Posterior cingulate gyrus (tissue), 11 donors: ENCODE data around the gene SOX13.

Source experiments
- DNase-seq, 10 donors: peaks; one replicate each; pipeline versions ENCODE4 v3.0.0 to v3.0.0-alpha.2; 2020 to 2021; ENCODE audit warnings: mixed read lengths in 3 of 10
- intact Hi-C: fragments of 100-400 bp; cut with DNase I; formaldehyde crosslinking; loops from one replicate; pipeline ENCODE4 v1.15.1; 2023

The SOX13 gene

GRCh38 chr1:204126956-204127355 lies 54.0 kb downstream of the SOX13 start:
- intact Hi-C loops, result loop anchor here (1.0 to 5.0 kb wide), 3 partner anchors 55 to 266 kb away; partner anchors contain the start of genes SNRPE and SOX13
- peak in 1 of 10 donors; percentile 58 for DNase-seq

DNA sequence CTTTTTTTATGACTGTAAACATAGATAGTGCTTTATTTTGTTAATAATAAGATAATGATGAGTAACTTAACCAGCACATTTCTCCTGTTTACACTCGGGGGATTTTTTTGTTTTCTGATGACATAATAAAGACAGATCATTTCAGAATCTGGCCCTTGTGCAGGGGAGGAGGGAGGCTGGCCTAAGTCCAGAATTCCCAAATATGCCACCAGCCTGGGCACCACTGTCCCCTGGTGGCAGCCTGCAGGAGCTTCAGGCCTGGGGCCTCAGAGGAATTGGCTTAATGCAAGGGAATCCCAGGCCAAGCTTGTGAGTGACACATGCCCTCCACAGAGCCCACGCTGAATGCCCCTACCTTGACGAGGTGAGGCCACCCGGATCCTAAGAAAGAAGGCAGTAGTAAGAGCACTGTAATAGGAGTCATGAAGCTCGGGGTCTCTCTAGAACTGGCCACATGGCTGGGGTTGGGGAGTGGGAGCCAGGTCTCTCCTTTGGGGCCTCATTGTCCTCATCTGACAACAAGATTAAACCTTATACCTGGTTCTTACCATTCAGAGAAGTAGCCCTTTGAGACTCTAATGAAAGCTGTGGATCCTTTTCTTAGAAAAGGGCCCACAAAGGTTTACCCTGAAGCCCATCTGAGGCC lies 54.8 kb downstream of the SOX13 start:
- DNase-seq, result peak; percentile 36 to 93 (median 62)
- intact Hi-C loops, result loop anchor here (1.0 to 5.0 kb wide), 3 partner anchors 55 to 266 kb away; partner anchors contain the start of genes SNRPE and SOX13

DNA sequence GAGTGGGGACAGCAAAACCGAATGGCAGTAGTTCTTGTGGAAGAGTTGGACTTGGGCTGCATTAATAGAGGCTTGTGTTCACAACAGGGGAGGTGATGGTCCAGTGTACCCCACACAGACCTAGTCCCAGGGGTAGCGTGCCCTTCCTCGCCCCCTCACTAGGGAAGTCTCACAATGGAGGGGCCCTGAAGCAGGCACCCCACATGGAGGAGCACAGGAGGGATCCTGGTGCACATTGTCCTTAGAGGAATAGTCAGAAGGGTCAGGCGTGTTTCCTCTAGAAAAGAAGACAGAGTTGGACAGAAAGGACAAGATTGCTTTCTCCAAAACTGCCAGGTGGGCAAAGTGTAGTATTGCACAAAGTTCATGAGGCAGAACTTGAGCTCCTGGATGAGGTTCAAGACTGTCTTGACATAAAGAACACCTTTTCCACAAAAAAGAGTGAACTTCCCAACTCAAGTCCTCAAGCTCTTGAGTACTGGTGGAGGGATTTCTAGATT lies 55.6 kb downstream of the SOX13 start:
- peak in 1 of 10 donors; percentile 2 for DNase-seq

GRCh38 chr1:204128964-204129896 lies 56.3 kb downstream of the SOX13 start:
- peak; percentile 48 to 94 (median 68) for DNase-seq
- intact Hi-C loops, result loop anchor here (1.0 to 5.0 kb wide), 3 partner anchors 57 to 258 kb away; partner anchors contain the start of gene SOX13

More for the DNA sequence above, 55.6 kb downstream of the SOX13 start:
- intact Hi-C loops, result loop anchor here (5.0 kb wide), 2 partner anchors 56 to 131 kb away; partner anchors contain the start of gene SOX13

DNA sequence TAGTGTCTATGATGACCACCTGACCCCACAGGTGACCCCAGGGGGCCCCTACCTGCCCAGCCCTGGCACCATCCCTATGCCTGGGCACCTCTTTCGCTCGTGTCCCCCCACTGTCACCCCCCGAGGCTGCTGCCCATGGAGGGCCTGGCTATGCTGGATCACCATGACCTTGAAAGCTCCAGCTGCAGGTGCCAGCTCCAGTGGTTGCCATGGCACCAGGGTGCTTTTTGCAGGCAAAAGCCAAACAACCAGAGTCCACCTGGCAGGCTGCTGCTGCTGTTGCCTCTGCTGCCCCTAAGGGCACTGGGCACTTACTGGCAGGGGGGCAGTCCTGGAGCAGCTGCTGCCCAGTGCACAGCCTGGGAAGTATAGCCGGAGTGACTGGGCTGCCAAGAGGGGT lies 57.3 kb downstream of the SOX13 start:
- peak in 2 of 10 donors; percentile 71 to 78 for DNase-seq
- intact Hi-C loops, result no loop called here

DNA sequence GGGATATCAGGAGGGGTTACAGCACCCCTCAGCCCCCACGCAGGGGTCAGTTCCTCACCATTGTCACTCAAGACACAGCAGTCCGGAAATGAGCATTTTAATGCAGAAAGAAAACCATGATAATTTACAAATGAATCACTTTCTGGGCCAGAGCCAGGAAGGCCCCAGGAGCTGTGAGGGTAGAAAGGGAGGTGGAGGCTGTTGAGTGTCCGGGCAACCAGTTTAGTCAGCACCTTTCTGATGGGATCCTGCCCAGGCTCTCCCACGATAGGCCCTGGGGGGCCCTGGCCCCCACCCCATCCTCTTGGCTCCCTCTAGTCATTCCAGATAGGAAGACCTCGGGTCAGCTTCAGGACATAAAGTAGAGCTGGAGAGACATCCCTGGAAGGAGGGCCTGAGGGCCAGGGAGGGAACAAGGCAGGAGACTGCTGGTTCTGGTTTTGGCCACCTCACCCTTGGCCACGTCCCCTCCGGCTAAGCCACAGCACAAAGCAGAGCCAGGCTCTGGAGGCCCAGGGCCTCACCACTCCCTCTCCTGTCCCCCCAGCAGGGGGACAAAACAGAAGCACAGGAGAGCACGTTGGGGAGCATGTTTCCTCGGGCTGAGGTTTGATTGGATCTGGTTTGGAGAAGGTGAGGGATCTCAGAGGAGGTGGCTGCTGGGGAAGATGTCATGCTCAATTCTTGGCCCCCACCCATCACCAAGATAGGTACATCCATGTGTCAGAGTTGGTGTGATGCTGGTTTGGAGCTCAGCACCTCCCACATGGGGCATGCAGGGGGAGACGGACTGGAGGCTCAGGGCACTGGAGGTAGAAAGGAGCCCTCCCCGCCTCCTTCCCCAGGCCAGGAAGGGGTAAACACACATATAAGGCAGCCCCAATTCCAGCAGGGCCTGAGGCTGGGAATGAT lies 58.3 kb downstream of the SOX13 start:
- intact Hi-C loops, result no loop called here
- DNase-seq, result peak in 1 of 10 donors; percentile 42

- DNase-seq, result peak in 1 of 10 donors; percentile 16
- intact Hi-C loops, result no loop called here
Observed at GRCh38 chr1:204131978-204132377, 59.1 kb downstream of the SOX13 start.

GRCh38 chr1:204132718-204133117 lies 59.8 kb downstream of the SOX13 start:
- intact Hi-C loops, result no loop called here
- DNase-seq, result no peak

DNA sequence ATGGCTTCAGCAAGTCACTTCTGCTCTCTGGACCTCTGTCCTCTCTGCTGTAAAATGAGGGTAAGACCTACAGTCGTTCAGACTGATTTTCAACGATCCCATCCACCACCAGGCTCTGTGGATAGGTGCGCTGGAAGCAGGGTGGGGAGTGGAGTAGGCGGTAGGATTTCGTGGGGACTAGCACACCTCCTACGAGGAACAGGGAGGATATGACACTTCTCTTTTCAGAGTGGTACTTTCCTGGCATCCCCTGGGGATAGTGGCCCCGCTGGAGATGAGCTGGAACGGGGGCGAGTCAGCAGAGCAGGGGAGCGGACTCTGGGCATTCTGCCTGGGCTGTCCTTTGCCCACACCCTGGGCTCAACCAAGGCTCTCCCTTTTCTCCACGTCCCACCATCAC lies 61.2 kb downstream of the SOX13 start:
- peak in 2 of 10 donors; percentile 77 to 85 for DNase-seq
- intact Hi-C loops, result no loop called here

- DNase-seq, result no peak
- intact Hi-C loops, result no loop called here
Observed at GRCh38 chr1:204136814-204137213, 63.9 kb downstream of the SOX13 start.

DNA sequence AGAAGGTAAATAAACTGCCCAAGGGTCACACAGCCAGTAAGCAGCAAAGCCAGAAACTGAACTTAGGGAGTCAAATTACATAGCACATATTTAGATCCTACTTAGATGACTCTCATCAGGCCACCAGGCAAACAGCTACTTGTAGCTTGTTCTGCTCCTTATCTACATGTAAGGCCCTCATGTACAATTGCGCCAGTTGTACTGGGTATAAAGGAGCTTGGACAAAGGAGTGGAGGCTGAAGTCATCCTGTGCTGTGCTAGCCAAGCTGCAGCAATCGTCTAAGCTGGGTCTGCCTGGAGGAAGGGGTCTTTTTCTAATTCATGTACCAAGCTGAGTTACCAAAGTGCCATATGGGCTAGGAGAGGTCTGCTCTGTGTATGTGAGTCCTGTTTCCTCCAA lies 66.2 kb downstream of the SOX13 start:
- intact Hi-C loops, result no loop called here
- no peak for DNase-seq

DNA sequence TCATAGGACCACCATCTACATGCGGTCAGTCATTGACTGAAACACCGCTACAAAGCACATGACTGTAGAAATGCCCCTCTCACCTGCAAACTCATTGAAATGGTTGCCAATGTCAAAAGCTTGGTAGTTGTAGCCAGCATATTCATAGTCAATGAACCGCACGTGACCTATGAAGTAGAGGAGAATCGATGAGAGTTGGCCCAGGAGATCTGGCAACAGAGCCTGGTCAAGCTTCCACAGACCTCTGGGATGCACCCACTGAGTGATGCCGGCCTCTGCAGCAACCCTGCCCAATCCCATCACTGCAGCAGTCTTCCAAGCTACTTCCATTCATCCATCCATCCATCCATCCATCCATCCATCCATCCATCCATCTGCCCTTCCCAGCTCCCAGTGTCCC lies 67.0 kb downstream of the SOX13 start:
- DNase-seq, result no peak
- intact Hi-C loops, result no loop called here

DNA sequence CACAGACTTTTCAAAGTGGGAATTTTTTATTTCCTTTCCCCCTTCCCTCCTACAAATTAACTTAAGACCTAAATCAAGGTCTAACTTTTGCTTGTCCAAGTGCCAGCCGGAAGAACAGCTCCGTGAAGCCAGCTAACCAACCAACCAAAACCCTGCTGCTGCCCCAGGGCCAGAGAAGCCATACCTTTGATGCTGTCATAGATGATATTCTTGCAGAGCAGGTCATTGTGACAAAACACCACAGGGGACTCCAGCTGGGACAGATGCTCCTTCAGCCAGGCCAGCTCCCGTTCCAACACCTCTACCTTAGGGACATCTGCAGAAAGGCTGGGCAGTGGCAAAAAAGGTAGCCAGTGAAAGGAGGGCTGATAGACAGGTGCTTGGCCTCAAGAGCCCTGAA lies 68.2 kb downstream of the SOX13 start:
- no peak for DNase-seq
- intact Hi-C loops, result no loop called here

DNA sequence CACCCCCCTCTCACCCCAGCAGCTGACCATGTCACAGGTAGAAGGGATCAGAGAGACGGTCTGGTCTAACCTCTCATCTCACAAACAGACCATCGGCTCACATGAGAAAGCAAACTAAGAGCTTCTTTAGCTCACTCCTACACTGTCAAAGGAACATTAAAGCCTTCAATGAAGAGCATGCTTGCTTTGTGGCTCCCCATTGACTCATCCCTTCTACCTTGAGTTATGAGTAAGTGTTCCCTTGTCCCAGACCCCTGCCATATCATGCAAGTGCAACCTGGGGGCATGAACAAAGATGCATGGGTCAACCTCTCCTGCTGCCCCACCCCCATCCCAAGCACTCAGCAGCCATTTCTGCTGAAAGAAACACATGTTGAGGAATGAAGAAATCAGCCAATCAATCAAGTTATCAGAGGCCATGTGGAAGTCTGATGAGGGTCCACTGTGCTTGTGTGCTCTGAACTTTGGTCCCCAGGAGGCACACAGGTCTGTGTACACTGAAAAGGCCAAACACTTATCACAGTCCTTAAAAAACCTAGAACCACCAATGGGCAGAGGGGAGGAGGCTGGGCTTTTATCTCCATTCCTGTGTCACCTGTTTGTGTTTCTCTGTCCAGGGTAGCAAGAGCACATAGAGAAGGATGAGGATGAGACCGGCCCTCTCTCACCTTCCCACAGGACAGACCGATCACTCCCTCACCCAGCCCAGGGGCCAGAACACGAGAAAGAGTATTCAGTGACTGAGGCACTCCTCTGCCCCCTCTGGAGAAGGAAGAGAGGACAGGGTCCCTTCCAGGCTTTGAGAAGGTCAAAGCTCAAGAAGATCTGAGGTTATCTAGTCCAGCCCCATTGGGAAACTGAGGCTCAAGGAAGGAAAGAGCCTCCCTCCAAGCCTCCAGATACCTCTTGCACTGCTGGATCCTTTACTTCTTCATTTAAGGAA lies 69.4 kb downstream of the SOX13 start:
- DNase-seq, result no peak
- intact Hi-C loops, result no loop called here

GRCh38 chr1:204143276-204144041 lies 70.5 kb downstream of the SOX13 start:
- DNase-seq, result no peak
- intact Hi-C loops, result no loop called here

DNA sequence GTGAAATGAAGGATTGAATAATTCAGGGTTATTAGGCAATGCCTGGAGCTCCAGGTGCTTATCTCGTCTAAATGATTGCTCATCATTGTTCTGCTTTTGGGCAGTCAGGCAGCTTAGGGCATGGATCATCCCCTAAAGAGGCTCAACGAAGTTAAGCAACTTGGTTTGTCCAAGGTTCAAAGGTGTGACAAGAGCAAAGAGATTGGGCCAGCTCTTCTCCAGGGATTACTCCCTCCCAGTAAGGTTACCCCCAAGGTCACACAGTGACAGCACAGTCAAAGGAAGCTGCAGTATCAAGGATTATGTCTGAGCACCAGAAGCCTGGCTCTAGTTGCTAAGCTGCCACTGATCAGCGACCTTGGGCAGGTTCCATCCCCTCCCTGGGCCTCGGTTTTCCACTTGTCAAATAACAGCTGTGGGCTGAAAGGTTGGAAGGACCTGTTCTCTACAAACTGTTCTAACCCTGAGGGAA lies 72.2 kb downstream of the SOX13 start:
- intact Hi-C loops, result no loop called here
- DNase-seq, result peak in 2 of 10 donors; percentile 1 to 34

DNA sequence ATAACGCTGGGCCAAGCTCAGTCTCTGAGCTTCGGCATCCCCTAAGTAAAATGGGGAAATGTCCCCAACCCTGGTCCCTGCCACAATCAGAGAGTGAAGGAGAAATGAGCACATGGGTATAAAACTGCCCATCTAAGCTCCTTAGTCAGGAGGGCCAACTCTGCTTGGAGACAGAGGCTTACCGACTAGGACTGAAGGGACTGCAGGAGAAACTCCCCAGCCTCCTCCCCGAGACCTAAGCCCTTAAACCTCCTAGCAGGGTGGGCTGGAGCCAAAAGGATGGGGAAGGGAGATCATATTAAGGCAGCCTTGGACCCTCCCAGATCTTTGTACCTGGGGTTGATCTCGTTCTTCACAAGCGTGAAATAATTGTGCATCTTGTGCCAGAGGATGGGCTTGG lies 73.4 kb downstream of the SOX13 start:
- DNase-seq, result peak in 2 of 10 donors; percentile 10 to 49
- intact Hi-C loops, result no loop called here

DNA sequence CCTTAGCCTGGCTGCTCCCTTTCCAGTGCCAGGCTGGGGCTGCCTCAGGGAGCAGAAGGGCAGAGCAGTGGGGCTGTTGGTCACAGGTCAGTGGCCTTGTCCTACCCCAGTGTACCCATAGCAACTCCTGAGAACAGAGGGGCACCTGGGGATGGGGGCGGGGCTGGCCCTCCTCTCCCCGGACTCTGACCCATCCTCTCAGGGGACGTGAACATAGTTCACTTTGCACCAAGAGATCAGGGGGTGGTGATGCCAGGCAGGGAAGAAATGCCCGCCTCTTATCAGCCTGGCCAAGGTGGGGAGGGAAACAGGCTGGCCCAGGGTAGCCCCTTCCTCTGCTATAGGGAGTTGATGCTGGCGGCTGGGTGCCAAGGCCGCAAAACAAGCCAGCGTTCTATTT lies 74.0 kb downstream of the SOX13 start:
- intact Hi-C loops, result no loop called here

More for the DNA sequence above, 74.0 kb downstream of the SOX13 start:
- DNase-seq, result peak in 2 of 10 donors; percentile 62 to 72
